Activated CD8-positive, alpha-beta memory T cell treated with anti-CD3 and anti-CD28 coated beads, Interleukin-2, amount 50 U/mL, for 1 hour (primary cell): ENCODE data around the gene DNMT3A.
A peak's percentile ranks its signal among the peaks of the same experiment; 100 is the strongest.

ENCODE experiments used
- DNase-seq: peaks from one replicate; pipeline ENCODE4 v3.0.0-alpha.2; 2020; ENCODE audit errors: extremely low read depth

DNMT3A gene

DNA sequence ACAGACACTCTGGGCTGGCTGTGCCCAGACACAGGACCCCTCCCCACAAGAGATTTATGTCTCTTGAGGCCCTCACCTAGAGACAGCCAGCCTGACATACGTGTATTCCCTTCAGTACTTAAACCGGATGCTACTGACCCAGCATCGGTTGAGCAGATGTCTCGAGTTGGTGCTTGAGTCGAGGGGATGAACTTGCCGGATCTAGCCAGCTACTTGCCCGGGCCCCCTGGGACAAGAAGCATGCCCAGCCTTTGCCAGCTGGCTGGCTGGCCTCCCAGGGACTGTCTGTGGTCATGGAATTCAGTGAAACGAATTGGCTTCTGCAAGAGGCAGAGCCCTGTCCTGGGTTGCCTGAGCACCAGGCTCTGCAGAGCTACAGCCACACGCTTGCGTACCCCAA, 36.0 kb downstream of the DNMT3A start:
- no peak for DNase-seq

DNA sequence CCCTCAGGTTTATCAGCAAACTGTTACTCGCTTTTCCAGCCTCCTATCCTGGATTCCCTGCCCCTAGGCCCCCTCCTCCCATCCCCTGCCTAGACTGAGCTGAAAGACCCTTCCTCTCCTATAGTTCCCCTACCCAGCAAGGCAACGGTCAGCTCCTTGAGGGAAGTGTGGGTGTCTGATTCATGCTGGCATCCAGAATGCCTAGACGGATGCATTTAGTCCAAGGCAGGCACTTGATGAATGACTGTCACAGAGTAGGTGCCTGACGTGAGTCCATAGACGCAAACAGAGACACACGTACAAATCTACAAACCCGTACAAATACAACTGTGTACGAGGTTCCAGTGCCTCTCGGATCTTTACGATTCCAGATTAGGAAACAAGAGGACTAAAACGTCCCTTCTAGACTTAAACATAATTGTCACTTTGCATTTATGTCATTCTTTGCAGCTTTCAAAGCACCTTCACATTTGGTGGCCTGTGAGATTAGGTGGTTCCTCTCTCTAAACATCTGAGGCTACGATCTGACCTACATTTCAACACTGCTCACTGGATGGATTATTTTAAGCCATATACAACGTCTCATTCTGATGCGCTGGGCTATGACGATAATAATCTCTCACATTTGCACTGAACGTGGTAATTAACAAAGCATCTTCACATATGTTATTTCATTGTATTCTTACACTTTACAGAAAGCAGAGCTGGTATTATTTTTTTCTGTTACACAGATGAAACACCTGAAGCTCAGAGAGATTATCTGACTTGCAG, 36.7 kb downstream of the DNMT3A start:
- no peak for DNase-seq

DNA sequence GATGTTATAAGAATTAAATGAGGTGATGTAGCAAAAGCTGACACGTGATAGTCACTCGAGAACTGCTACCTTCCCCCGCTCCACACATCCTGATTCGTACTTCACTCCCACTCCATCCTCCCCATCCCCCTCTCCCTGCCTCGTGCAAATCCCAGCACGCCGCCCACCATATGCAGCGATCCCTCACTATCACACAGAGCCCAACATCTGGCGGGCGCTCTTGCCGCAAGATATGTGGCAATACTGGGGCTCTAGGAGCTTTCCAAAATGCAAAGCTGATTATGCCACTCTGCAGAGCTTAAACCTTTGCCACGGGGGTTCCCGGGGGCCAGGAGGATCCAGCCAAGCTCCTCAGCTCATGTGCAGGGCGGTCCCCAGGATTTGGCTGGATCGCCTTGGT, 37.4 kb downstream of the DNMT3A start:
- no peak for DNase-seq

DNA sequence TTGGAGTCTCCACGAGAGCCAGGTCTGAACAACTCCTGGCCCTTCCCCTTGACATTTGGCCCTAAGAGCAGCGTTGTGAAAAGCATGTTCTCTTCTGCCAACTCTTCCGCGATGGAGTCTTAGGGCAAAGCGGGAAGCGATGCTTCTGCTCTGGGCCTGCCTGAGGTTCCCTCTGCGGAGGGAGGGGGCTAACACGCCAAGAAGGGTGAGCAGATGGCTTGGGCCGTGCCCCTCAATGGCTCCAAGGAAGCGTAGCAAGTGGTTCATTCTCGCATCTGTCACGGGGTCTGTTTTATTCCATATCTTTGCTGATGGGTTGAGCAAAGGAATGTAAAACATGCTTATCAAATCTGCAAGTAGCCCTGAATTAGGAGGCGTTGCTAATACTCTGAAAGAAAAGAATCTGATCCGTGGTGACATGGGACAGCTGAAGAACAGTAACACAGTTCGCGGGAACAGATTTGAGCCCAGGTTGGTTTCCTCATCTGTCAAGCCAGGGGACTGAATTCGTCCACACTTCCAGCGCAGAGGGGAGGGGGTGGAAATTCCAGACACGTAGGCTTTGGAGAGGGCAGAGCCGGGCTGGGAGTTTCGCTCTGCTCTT, 38.0 kb downstream of the DNMT3A start:
- no peak for DNase-seq

DNA sequence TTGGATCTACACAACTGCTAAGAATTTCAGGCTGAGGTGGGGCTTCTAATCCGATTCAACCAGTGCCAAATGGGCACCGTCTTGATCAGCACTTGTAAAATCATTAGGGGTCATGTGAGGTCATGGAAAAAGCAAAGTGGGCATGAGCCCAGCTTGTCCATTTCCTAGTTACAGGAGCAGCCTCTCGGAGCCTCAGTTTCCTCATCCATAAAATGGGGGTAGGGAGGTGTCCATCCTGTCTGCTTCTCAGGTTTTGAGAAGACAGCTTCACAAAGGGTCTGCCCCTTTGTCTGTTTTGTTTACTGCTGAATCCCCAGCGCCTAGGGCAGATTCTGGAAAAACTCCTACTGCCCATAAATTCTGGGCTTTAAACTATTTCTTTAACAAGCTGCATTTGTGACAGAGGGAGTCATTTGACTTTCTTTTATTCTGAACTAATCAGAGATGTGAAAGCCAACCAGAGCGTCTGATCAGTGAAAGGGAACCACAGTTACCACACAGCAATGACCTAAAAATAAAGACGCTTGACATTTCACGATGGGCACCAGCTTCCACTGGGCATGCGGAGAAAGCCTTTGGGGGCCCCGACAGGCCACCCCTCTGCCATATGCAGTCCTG, 38.9 kb downstream of the DNMT3A start:
- no peak for DNase-seq

DNA sequence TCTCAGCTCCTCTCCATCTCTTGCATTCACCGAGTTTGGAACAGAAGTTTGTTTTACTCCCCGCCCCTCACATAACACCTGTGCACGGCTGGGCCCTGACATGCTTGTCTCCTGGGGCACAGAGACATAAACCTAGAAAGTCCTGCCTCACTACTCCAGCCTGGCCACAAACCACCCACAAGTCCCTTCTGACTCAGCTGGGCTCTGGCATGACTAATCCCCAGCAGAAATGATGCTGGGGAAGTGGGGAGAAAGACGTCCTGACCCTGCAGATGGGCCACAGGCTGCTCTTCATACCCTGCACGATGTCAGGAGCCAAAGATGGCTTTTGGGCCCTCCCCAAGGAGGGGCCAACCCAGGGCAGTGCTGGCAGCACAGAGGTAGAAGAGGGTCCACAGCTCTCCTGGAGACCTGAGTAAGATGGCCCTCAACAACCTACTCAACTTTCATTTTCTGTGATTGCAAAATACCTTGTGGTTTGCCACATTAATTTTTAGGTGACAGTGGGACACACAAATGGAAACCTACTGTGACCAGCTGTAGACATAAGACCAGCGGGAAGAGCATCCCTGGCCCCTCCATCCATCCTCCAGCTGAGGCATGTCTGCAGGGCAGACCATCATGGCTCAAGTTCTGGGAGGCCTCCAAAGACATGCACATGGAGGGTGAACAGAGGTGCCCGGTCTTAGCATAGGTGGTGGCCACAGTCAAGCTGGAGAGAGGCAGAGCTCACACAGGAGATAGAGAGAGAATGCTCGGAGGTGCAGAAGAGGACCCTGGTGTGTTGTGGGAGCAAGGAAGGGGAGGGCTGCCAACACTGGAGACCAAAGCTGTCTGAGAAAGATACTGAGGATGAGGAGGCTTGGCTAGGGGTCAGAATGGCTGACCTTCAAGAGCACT, 40.0 kb downstream of the DNMT3A start:
- peak; percentile 49 for DNase-seq

DNA sequence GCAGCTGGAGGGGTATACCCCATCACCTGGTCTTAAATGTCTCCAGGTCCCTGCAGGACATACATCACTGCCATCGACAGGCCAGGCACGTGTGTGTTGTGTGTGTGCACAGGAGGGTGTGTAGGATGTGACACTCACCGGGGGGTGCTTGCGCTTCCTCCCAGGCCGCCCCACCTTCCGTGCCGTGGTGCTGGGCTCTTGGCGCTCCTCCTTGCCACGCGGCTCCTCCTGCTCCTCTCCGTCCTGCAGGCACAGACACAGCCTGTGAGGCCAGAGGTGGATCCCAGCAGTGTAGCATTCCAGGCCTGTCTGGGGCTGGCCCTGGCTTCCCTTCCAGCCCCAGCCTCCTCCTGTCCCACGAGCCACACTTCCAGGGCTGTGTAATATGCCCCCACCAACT, 41.7 kb downstream of the DNMT3A start:
- DNase-seq = no peak

DNA sequence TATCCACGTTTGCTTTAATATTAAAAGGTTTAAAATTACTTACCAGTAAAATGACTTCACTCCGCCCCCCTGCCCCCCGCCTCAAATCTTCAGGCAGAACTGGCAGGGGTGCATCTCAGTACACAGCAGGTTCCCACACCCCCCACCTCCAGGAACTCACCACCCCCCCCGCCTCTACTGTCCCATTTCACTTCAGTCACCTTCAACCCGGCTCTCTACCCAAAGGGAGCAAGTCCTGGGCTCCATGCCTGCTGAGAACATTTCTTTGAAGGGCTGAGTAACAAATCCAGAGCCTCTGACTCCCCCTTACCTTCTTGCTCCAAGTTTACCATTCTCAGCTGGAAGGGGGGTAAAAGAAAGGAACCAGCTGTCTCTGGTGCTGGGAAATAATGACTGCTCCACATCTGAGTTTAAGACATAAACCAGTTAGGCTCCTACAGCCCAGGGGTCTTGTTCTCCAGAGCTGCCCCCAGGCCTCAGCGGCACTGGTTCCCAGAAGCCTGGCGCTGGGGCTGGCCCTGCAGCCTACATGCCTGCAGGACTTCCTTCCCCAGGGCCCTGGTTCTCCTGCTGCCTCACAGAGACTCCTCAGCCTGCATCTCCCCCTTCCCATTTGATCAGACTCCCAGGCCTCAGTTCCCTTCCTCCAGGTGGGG, 42.8 kb downstream of the DNMT3A start:
- DNase-seq = no peak

DNA sequence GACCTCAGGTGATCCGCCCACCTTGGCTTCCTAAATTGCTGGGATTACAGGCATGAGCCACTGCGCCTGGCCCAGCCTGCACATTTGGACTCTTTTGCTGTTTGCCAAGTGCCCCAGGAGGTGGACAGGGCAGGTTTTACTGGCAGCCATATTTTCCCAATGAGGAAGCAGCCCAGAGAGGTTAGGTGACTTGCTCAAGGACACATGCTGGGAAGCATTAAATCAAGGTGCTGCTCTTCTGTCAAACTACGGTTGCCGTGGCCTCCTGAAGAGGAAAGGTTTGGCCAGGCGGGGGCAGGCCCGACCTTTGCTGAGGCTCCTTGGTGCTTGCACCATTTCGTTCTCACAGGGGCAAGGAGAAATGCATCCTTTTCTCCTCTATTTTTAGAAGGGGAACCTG, 44.0 kb downstream of the DNMT3A start:
- no peak for DNase-seq

DNA sequence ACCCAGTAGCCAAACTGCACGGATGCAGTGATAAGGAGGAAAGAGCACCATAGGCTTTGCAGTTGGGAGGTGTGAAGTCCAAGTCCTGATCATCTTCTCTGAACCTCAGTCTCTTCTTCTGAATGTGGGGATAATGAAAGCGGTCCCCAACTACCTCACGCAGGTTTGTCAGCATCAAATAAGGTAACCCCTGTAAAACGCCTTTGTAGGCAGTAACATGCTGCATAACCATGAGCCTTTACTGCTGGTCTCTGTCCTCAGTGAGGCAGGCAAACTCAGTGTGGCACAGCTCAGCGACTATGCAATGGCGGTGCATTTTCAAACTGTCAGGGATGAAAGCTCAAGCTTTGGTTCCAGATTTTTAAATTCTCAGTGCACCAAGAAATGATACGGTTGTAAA, 46.1 kb downstream of the DNMT3A start:
- no peak for DNase-seq

DNA sequence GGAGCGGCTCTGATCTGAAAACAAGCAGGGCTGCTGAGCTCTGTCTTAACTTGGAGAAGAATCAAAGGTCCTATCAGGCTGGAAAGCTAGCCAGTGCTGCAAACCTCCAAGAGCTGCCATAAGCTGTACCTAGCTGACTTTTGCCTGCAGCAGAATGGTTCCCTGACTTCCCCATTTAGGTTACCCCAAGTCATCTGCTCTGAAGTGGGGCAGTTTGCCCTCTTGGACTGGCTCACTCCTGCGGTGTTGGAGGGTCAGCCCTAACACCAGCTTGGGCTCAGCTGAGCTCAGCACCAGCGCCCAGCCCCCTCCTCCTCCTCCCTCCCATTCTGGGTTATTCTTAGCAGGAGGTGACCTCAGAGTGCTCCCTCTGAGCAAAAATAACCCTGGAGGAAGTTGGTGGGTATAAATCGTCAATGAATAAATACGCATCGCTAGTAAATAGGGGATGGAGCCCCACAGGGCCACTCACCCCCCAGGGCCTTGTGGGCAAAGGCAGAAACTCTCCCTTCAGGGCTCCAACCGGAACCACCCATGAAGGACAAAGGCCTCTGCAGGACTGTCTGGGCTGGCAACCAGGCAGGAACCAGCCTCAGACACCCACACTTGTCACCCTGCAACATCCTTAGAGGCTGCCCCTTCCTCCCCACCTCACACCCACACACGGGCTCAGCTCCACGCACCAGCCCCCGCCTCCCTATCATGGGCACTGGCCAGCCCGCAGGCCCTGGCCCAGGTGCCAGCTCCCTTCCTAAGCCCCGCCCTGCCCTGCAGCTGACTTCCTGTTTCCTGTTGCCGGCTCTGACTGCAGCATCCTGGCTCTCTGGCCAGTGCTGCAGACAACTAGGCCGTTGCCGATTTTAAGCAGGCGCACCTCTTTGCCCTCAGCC, 46.9 kb downstream of the DNMT3A start:
- no peak for DNase-seq

DNA sequence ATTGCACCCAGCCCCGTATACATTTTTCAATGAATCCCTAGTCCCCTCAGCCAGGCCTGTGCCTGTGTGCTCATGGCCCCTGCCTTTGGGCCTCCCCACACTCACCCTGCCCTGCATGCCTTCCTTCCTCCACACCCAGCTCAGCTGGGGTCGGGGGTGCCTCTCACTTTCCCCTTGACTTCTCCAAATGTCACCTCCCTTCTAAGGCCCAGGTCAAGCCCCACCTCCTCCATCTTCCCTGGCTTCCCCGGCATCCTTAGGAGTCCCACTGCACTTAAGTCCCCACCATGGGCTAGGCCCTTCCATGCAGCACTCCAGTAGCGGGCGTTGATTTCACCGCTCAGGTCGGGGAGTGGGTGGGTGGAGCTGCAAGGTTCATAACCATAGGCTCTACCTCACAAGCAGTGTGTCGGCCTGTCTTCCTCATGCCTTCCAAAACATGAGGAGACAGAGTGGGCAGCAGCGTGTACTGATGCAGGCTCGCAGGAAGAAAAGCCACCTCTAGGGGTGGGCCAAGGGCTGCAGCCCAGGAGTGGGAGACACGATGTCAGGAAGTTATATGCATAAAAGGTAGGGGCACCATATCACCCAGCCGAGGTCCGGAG, 47.7 kb downstream of the DNMT3A start:
- DNase-seq = no peak

DNA sequence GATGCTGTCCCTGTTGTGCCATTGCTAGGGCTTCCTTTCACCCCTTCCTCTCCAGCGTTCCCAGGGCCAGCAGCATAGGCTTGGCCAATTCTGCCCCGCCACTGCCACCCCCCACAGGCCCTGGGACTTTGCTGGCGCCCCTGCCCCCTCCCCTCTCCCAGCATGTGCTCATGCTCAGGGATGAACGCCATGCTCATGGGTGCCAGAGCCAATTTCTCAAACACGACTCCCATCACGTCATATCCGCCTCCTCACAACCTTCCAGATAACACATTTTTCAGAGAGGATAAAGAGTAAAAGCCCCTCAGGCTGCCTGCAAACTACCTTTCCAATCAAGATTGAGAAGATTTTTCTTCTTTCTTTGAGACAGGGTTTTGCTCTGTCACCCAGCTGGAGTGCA, 48.6 kb downstream of the DNMT3A start:
- no peak for DNase-seq

DNA sequence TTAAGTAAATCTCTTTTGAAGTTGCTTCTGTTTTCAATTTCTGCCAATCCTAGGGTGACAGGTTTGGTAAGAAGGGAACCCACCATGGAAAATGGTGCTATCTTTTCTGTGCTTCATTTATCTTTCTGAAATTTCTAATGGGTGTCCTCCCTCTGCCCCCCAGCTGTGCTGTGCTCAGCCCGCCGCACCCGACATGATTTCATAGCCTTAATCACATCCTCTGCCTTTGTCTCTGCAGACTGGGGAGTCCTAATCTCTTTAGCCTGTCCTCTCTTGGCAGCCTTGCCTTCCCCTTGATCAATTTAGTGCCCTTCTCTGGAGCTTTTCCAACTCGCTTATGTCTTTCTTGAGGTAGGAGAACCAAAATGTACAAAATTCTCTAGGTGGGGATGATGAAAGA, 49.3 kb downstream of the DNMT3A start:
- no peak for DNase-seq

DNA sequence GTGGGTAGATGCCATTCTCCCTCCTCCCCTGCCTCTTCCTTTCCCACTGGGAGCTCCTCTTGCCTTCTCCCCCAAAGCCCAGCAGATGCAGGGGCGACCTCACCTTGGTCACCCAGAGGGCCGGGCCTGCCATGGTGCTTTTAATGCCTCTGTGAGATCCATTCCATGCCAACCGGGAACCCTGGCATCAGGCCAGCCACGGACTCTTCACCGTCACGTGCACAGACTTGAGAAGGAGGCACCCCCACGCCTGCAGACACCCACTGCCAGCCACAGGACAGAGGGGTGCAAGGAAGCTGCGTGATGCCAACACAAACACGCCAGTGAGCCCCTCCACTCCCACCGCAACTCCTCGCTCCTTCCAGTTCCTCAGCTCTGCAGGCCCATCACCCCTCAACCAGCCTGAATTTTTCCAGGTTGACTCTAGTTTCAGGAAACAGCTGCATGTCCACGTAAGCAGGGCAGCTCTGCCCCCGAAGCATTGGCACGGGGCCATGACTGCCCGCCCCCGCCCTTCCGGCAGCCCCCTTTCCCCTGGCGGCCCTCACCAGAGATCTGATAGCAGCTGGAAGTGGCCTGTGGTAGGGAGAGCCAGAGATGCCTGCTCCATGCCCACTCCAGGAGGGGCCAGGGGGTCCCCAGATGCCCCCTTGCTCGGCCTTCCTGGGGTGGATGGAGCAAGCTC, 50.8 kb downstream of the DNMT3A start:
- no peak for DNase-seq

DNA sequence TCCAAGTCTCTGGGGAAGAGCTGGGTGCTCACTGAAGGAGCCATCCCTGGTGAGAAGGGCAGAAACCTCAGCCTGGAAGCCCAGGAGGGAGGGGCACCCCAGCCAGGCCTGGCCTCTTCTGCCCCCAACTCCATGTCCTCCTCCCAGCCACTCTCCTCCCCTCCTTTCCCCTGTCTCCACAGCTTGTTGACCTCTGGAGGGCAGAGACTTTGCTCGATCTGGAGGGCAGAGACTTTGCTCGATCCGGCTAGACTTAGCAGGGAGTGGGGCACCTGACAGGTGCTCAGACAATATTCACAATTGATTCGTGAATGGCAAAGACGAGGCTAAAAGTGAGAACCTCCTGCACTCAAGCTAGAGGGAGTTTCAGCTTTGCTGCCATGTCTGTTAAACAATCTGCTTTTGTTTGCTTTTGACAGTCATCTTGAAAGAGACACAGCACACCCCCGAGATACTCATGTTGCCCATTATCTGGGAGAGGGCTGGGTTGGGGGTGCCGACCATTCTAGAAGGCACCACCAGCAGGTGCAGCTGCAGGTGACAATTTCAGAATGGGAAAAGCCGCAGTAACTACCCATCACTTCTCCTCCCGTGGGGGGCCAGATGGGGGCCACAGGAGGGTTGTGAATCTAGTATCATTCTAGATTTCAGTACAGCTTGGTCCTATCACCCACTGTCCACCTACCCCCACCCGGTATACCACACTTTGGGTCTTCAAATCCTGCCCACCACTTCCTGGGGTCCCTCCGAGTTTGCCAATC, 54.8 kb downstream of the DNMT3A start:
- DNase-seq = no peak

DNA sequence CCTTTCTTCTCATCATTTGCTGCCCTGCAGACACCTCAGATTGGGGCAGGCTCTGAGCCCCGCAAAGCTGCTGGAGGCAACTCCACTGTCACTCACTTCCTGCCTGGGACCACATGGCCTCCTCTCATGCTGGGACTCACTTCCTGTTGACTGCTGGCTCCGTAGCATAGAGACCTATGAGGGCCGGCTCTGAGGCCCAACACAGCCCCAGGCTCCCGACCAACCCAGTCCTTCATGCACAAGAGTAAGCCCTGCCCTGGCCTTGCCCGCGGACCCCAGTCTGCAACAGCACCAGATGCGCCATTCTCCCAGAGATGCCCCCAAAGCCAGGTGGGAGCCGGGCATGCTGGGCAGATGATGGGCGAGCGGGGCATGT, 55.7 kb downstream of the DNMT3A start:
- DNase-seq = no peak

DNA sequence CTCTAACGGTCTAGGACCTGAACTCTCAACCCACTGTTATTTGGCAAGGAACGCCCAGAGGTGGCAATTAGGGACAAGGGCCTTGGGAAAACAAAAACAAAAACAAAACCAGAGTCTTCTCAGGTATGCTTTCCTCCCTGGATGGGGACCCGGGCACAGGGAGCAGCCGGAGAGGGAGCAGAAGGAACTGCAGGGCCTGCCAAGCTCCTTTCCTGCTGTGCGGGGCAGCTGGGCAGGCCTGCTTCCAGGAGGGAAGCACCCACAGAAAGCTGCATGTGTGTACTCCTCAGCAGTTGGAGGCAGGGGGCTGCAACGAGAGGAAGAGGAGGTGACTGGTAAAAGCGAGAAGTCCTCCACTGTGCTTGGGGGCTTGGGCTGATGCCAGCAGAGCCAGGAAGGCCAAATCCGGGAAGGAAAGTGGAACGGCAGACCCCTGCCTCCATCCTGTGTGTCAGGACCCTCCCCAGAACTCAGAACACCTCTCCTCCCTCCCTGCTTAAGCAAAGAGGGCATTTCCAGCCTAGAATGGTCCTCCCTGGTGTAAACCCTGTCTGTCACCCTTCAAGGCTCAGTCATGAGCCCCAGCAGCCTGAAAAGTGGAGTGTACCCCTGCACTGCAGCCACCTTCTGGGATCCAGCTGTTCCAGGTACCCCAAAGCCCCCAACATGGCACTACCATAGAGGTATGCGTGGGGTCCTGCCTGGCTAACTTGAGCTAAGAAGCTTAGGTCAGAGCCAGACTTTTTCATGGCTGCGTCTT, 56.3 kb downstream of the DNMT3A start:
- DNase-seq = no peak
